IMR-90 (cell line): ENCODE measurements around the gene ZDHHC4. TPM values are rescaled to one million over a fixed set of nuclear protein-coding genes. Genes with fewer than 3 reads are reported as not detected.

ENCODE experiments used
- ATAC-seq: fragments of 200-7000 bp; cut with Tn5 transposase; 2 replicates; pipeline ENCODE4 v1.9.1; 2020; ENCODE audit warnings: low read depth, mild to moderate bottlenecking, moderate library complexity
- BruUV-seq: library from RNA; stranded (reverse); fragments of 400-500 nt; replicated peaks from 2 replicates; lab custom pipeline; 2021; lab: Mats Ljungman, UMichigan
- CTCF ChIA-PET: fragments of 300-600 bp; formaldehyde crosslinking; extraction: SDS; loops from one replicate; lab custom pipeline; 2021; ENCODE audit warnings: antibody characterized with exemption; lab: Yijun Ruan, JAX
- POLR2A ChIA-PET: fragments of 300-600 bp; sonication (Branson Sonifier 250); formaldehyde crosslinking; loops from one replicate; lab custom pipeline; 2022; ENCODE audit warnings: antibody characterized with exemption; ENCODE audit not compliant: unreplicated experiment; lab: Charles Lee
- DNase-seq: peaks from one replicate; pipeline ENCODE4 v3.0.0; 2013
- H2AFZ ChIP-seq: replicated peaks from 2 replicates; pipeline ENCODE3; 2013; ENCODE audit warnings: low read length, mild to moderate bottlenecking; ENCODE audit not compliant: poor library complexity
- H2AK5ac ChIP-seq: 2 replicates; pipeline ENCODE4 v1.6.1; 2013; ENCODE audit warnings: low read depth, low read length, inconsistent platforms
- H2AK9ac ChIP-seq: replicated peaks from 2 replicates; pipeline ENCODE3; 2013; ENCODE audit warnings: mild to moderate bottlenecking, low read depth, low read length, moderate library complexity; ENCODE audit not compliant: poor library complexity
- H2BK120ac ChIP-seq: 2 replicates; pipeline ENCODE4 v1.6.1; 2013; ENCODE audit warnings: low read depth, low read length, inconsistent platforms
- H2BK15ac ChIP-seq: 3 replicates; pipeline ENCODE4 v1.6.1; 2013; ENCODE audit warnings: low read depth, low read length, inconsistent platforms
- H2BK20ac ChIP-seq: 2 replicates; pipeline ENCODE4 v1.6.1; 2013; ENCODE audit warnings: low read depth, mild to moderate bottlenecking, inconsistent platforms, low read length, moderate library complexity
- H2BK5ac ChIP-seq: 2 replicates; pipeline ENCODE4 v1.6.1; 2013; ENCODE audit warnings: mild to moderate bottlenecking, low read depth, low read length, inconsistent platforms; ENCODE audit not compliant: poor library complexity, severe bottlenecking
- H3K14ac ChIP-seq: replicated peaks from 2 replicates; pipeline ENCODE4 v1.6.1; 2013; ENCODE audit warnings: low read depth, low read length, inconsistent platforms
- H3K18ac ChIP-seq: 2 replicates; pipeline ENCODE4 v1.6.1; 2013; ENCODE audit warnings: low read depth, low read length, control low read depth
- H3K23ac ChIP-seq: 2 replicates; pipeline ENCODE4 v1.6.1; 2013; ENCODE audit warnings: low read depth, low read length, inconsistent platforms
- H3K27ac ChIP-seq: 2 replicates; pipeline ENCODE4 v1.5.1; 2013; ENCODE audit warnings: mild to moderate bottlenecking, control low read depth, low read length; ENCODE audit not compliant: insufficient read depth
- H3K27me3 ChIP-seq: 2 replicates; pipeline ENCODE4 v1.6.1; 2013; ENCODE audit warnings: low read length; ENCODE audit not compliant: control insufficient read depth, insufficient read depth
- H3K36me3 ChIP-seq: 2 replicates; pipeline ENCODE4 v1.6.1; 2013; ENCODE audit warnings: low read length, mixed read lengths; ENCODE audit not compliant: control insufficient read depth, insufficient read depth
- H3K4ac ChIP-seq: 2 replicates; pipeline ENCODE4 v1.6.1; 2013; ENCODE audit warnings: low read depth, low read length, inconsistent platforms
- H3K4me1 ChIP-seq: 2 replicates; pipeline ENCODE4 v1.6.1; 2013; ENCODE audit warnings: low read length, mixed read lengths; ENCODE audit not compliant: control insufficient read depth, insufficient read depth
- H3K4me2 ChIP-seq: 2 replicates; pipeline ENCODE4 v1.6.1; 2013; ENCODE audit warnings: low read depth, mild to moderate bottlenecking, control low read depth, low read length, moderate library complexity
- H3K4me3 ChIP-seq: 2 replicates; pipeline ENCODE4 v1.5.1; 2013; ENCODE audit warnings: low read depth, mild to moderate bottlenecking, control low read depth, low read length, moderate library complexity; ENCODE audit not compliant: insufficient read depth
- H3K56ac ChIP-seq: 2 replicates; pipeline ENCODE4 v1.6.1; 2013; ENCODE audit warnings: low read length, inconsistent platforms; ENCODE audit not compliant: insufficient read depth; ENCODE audit errors: extremely low read depth
- H3K79me1 ChIP-seq, 2 experiments: 2 replicates each; pipeline ENCODE4 v1.6.1; 2013; ENCODE audit warnings: low read length in 2 of 2, inconsistent platforms in 1 of 2, low read depth in 1 of 2
- H3K9ac ChIP-seq: 2 replicates; pipeline ENCODE4 v1.6.1; 2013; ENCODE audit warnings: low read depth, low read length, control low read depth
- H3K9me1 ChIP-seq: 2 replicates; pipeline ENCODE4 v1.6.1; 2013; ENCODE audit warnings: low read length, inconsistent platforms; ENCODE audit not compliant: insufficient read depth
- H3K9me3 ChIP-seq: 2 replicates; pipeline ENCODE4 v1.6.1; 2013; ENCODE audit warnings: low read length; ENCODE audit not compliant: control insufficient read depth, insufficient read depth
- H4K20me1 ChIP-seq: 2 replicates; pipeline ENCODE4 v1.6.1; 2013; ENCODE audit warnings: low read length, inconsistent platforms; ENCODE audit not compliant: insufficient read depth
- H4K5ac ChIP-seq: 2 replicates; pipeline ENCODE4 v1.6.1; 2013; ENCODE audit warnings: mild to moderate bottlenecking, low read depth, low read length, control low read depth
- H4K8ac ChIP-seq, 2 experiments: 2 replicates each; pipeline ENCODE4 v1.6.1; 2013; ENCODE audit warnings: low read depth in 2 of 2, low read length in 2 of 2, control low read depth in 1 of 2, inconsistent platforms in 1 of 2
- H4K91ac ChIP-seq: 2 replicates; pipeline ENCODE4 v1.6.1; 2013; ENCODE audit warnings: low read depth, low read length, inconsistent platforms; ENCODE audit not compliant: insufficient read depth
- BHLHE40 ChIP-seq: fragments of 150-350 bp; IDR thresholded peaks from 2 replicates; pipeline ENCODE4 v1.6.1; 2016; ENCODE audit warnings: mild to moderate bottlenecking, low read depth, low read length
- CEBPB ChIP-seq: IDR thresholded peaks from 2 replicates; pipeline ENCODE4 v1.6.1; 2012; ENCODE audit warnings: low read depth, low read length, improper control_type of control experiment
- CHD1 ChIP-seq: IDR thresholded peaks from 2 replicates; pipeline ENCODE4 v1.6.1; 2012; ENCODE audit warnings: low read depth, low read length, improper control_type of control experiment
- CTCF ChIP-seq: conservative IDR thresholded peaks from 2 replicates; pipeline ENCODE4 v1.5.1; 2012; ENCODE audit warnings: mild to moderate bottlenecking, low read depth, low read length, improper control_type of control experiment
- FOS ChIP-seq: fragments of 150-350 bp; IDR thresholded peaks from 2 replicates; pipeline ENCODE4 v1.6.1; 2016; ENCODE audit warnings: low read depth, low read length
- MAZ ChIP-seq: IDR thresholded peaks from 2 replicates; pipeline ENCODE4 v1.6.1; 2012; ENCODE audit warnings: low read depth, mild to moderate bottlenecking, low read length, improper control_type of control experiment, moderate library complexity, borderline replicate concordance
- MXI1 ChIP-seq: IDR thresholded peaks from 2 replicates; pipeline ENCODE4 v1.6.1; 2012; ENCODE audit warnings: low read depth, mild to moderate bottlenecking, low read length, moderate library complexity, borderline replicate concordance
- NFE2L2 ChIP-seq: fragments of 150-350 bp; IDR thresholded peaks from 2 replicates; pipeline ENCODE4 v1.6.1; 2016; ENCODE audit warnings: low read depth, mild to moderate bottlenecking, low read length
- RAD21 ChIP-seq: IDR thresholded peaks from 2 replicates; pipeline ENCODE4 v1.6.1; 2012; ENCODE audit warnings: low read length, improper control_type of control experiment
- RCOR1 ChIP-seq: IDR thresholded peaks from 2 replicates; pipeline ENCODE4 v1.6.1; 2012; ENCODE audit warnings: mild to moderate bottlenecking, low read length, improper control_type of control experiment; ENCODE audit not compliant: insufficient replicate concordance
- RFX5 ChIP-seq: IDR thresholded peaks from 2 replicates; pipeline ENCODE4 v1.8.0; 2012; ENCODE audit warnings: low read depth, mild to moderate bottlenecking, low read length, moderate library complexity
- SMC3 ChIP-seq: fragments of 150-350 bp; IDR thresholded peaks from 2 replicates; pipeline ENCODE4 v1.6.1; 2016; ENCODE audit warnings: low read depth, mild to moderate bottlenecking, antibody characterized with exemption, low read length, moderate library complexity
- USF2 ChIP-seq: fragments of 150-350 bp; IDR thresholded peaks from 2 replicates; pipeline ENCODE4 v1.6.1; 2017; ENCODE audit warnings: mild to moderate bottlenecking, antibody characterized with exemption, low read length, low read depth
- WGBS, 2 experiments: methylation state at CpG; one replicate each; pipeline versions ENCODE4 v1.1.5 to v1.1.7; 2013; ENCODE audit warnings: missing lambda C conversion rate in 2 of 2; ENCODE audit not compliant: insufficient read length in 1 of 2; ENCODE audit errors: extremely low coverage in 2 of 2; 5-methylcytosine and 5-hydroxymethylcytosine counted together
- dilution Hi-C: fragments of 300-500 bp; cut with HindIII; formaldehyde crosslinking; loops from one replicate; pipeline ENCODE4 v1.14.3; 2018; ENCODE audit warnings: low sequenced_read_pairs; ENCODE audit not compliant: unreplicated experiment
- in situ Hi-C: fragments of 300-500 bp; cut with MboI; formaldehyde crosslinking; loops from 3 replicates; pipeline ENCODE4 v1.14.3; 2019; ENCODE audit warnings: low sequenced_read_pairs, inconsistent platforms, mixed read lengths
- intact Hi-C: fragments of 100-400 bp; cut with micrococcal nuclease; formaldehyde crosslinking; loops from 2 replicates; pipeline ENCODE4 v1.10.0; 2022
- polyA plus RNA-seq, 3 experiments: library from polyadenylated mRNA; depleted of rRNA; stranded (reverse); fragments of >200 nt; gene quantifications; 2 replicates each; pipeline ENCODE4 v1.2.3, GENCODE V29; 2012; ENCODE audit warnings: low replicate concordance in 1 of 3
- total RNA-seq: library from RNA; depleted of rRNA; stranded (reverse); fragments of >200 nt; gene quantifications from 2 replicates; pipeline ENCODE4 v1.2.3, GENCODE V29; 2012
- TF ChIP-seq, protein P1 (sequence below): fragments of 150-350 bp; IDR thresholded peaks from 2 replicates; pipeline ENCODE4 v1.6.1; 2016; ENCODE audit warnings: low read depth, mild to moderate bottlenecking, low read length, moderate library complexity, borderline replicate concordance

The ZDHHC4 gene
- total and polyA plus RNA-seq, 2 of the 4 experiments (the other 2 are of a cell fraction) = 43.9 to 58.3 TPM

- no peak overlapping the region for H3K4ac ChIP-seq
- no peak overlapping the region for H2AK5ac ChIP-seq
- ATAC-seq = no peak
- in situ Hi-C loops (no loop called here), dilution Hi-C loops (no loop called here), intact Hi-C loops (no loop called here)
- H2BK120ac ChIP-seq = no peak overlapping the region
- H3K14ac ChIP-seq = no peak overlapping the region
- H4K20me1 ChIP-seq = no peaks in the 10 kb centered on the region
- no peak overlapping the region for H3K4me2 ChIP-seq
- H3K27me3 ChIP-seq = no peaks in the 10 kb centered on the region
- H3K23ac ChIP-seq = no peak overlapping the region
- H3K9me1 ChIP-seq = no peaks in the 10 kb centered on the region
- ChIA-PET POLR2A (no interaction called here), CTCF (interaction anchor here (0.6 kb wide), 1 partner anchor 1098 kb away, joined by 3 read pairs; no protein-coding TSS in a partner anchor)
- no peak overlapping the region for H3K9ac ChIP-seq
- H3K4me1 ChIP-seq = no peaks in the 10 kb centered on the region
- no peak overlapping the region for H3K56ac ChIP-seq
- no peak overlapping the region for H3K4me3 ChIP-seq
- no peaks in the 10 kb centered on the region for H3K79me1 ChIP-seq
- no peak overlapping the region for H2AFZ ChIP-seq
- H4K8ac ChIP-seq = no peak overlapping the region
- no peaks in the 10 kb centered on the region for H3K9me3 ChIP-seq
- H2BK15ac ChIP-seq = no peak overlapping the region
- no peak overlapping the region for H3K18ac ChIP-seq
- 92% methylated on average over 17 of the region's 20 CpGs; no CpG with 5 or more reads in 1 of the 2 experiments for WGBS, 2 experiments
- H3K27ac ChIP-seq = no peak overlapping the region
- no TSS peak for BruUV-seq
- peaks cover 16% of the 10 kb centered on the region for H3K36me3 ChIP-seq
- no peak overlapping the region for H4K5ac ChIP-seq
- DNase-seq = no peak
- no peak overlapping the region for H2AK9ac ChIP-seq
- H4K91ac ChIP-seq = no peak overlapping the region
- no peak overlapping the region for H2BK20ac ChIP-seq
- TF ChIP-seq CEBPB = no peak
- no peak for TF ChIP-seq SMC3
- no peak for TF ChIP-seq NFE2L2
- no peak for TF ChIP-seq RCOR1
- TF ChIP-seq RFX5 = no peak
- TF ChIP-seq CTCF = no peak
- no peak for TF ChIP-seq MAZ
- no peak for TF ChIP-seq FOS
- TF ChIP-seq, protein P1, sequence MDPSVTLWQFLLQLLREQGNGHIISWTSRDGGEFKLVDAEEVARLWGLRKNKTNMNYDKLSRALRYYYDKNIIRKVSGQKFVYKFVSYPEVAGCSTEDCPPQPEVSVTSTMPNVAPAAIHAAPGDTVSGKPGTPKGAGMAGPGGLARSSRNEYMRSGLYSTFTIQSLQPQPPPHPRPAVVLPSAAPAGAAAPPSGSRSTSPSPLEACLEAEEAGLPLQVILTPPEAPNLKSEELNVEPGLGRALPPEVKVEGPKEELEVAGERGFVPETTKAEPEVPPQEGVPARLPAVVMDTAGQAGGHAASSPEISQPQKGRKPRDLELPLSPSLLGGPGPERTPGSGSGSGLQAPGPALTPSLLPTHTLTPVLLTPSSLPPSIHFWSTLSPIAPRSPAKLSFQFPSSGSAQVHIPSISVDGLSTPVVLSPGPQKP = no peak
- no peak for TF ChIP-seq BHLHE40
- no peak for TF ChIP-seq MXI1
- TF ChIP-seq RAD21 = no peak
- TF ChIP-seq USF2 = no peak
- no peak for TF ChIP-seq CHD1
- H2BK5ac ChIP-seq = no peak overlapping the region
These were observed 44.2 kb downstream of the ZDHHC4 start for GRCh38 chr7:6621195-6622133.
